Epithelial cell of proximal tubule (primary cell): Measurements from ENCODE around the gene SHTN1. TPM values are rescaled to one million over a fixed set of nuclear protein-coding genes. Genes with fewer than 3 reads are reported as not detected.

Experiments
- DNase-seq: peaks from one replicate; pipeline ENCODE4 v3.0.0-alpha.2; 2011; ENCODE audit warnings: low read depth
- H3K4me3 ChIP-seq: 2 replicates; pipeline ENCODE4 v1.5.1; 2011; ENCODE audit warnings: low read depth, mild to moderate bottlenecking, low read length
- CTCF ChIP-seq: conservative IDR thresholded peaks from 2 replicates; pipeline ENCODE4 v1.5.1; 2012; ENCODE audit warnings: low read depth, mild to moderate bottlenecking, low read length
- total RNA-seq: library from RNA; depleted of rRNA; stranded (reverse); fragments of >200 nt; gene quantifications from 2 replicates; pipeline ENCODE4 v1.2.3, GENCODE V29; 2015

SHTN1 gene
- total RNA-seq, 1 donor from 2014 or later, result 15.9 TPM

GRCh38 chr10:116866987-116867595 is 137.9 kb downstream of the SHTN1 start:
- H3K4me3 ChIP-seq, result no peak overlapping the region
- TF ChIP-seq CTCF, result no peak
- DNase-seq, result no peak

GRCh38 chr10:116866066-116866465 is 138.9 kb downstream of the SHTN1 start:
- no peak for TF ChIP-seq CTCF
- no peak overlapping the region for H3K4me3 ChIP-seq
- DNase-seq, result no peak

GRCh38 chr10:116864436-116864835 is 140.6 kb downstream of the SHTN1 start:
- TF ChIP-seq CTCF, result no peak
- H3K4me3 ChIP-seq, result no peak overlapping the region
- no peak for DNase-seq

GRCh38 chr10:116861796-116862195 is 143.2 kb downstream of the SHTN1 start:
- TF ChIP-seq CTCF, result no peak
- no peak overlapping the region for H3K4me3 ChIP-seq
- DNase-seq, result no peak

GRCh38 chr10:116857156-116857555 is 147.8 kb downstream of the SHTN1 start:
- no peak for TF ChIP-seq CTCF
- no peak overlapping the region for H3K4me3 ChIP-seq
- no peak for DNase-seq

- TF ChIP-seq CTCF, result no peak
- H3K4me3 ChIP-seq, result no peak overlapping the region
- no peak for DNase-seq
Observed at GRCh38 chr10:116853701-116854100, 151.3 kb downstream of the SHTN1 start.

- no peak for DNase-seq
- H3K4me3 ChIP-seq, result no peak overlapping the region
- no peak for TF ChIP-seq CTCF
Observed at GRCh38 chr10:116853287-116853686, 151.7 kb downstream of the SHTN1 start.
